Lower lobe of right lung (tissue), 2 donors: ENCODE results near the gene GRIP2. TPM values are rescaled to one million over a fixed set of nuclear protein-coding genes. Genes with fewer than 3 reads are reported as not detected.
A peak's percentile ranks its signal among the peaks of the same experiment; 100 is the strongest.

Experiments used
- ATAC-seq, 2 donors: fragments of 200-7000 bp; cut with Tn5 transposase; one replicate each; pipeline ENCODE4 v1.9.1; 2020 to 2022; ENCODE audit warnings: mild to moderate bottlenecking in 2 of 2, moderate library complexity in 2 of 2
- DNase-seq: peaks from one replicate; pipeline ENCODE4 v3.0.0-alpha.2; 2020
- H3K27ac ChIP-seq: fragments of 200-600 bp; one replicate; pipeline ENCODE4 v1.8.0; 2022
- H3K27me3 ChIP-seq: fragments of 200-600 bp; one replicate; pipeline ENCODE4 v1.8.0; 2022; ENCODE audit warnings: low read depth
- H3K36me3 ChIP-seq: fragments of 200-600 bp; one replicate; pipeline ENCODE4 v1.8.0; 2022; ENCODE audit warnings: mild to moderate bottlenecking
- H3K4me1 ChIP-seq: fragments of 200-600 bp; one replicate; pipeline ENCODE4 v1.8.0; 2022
- H3K4me3 ChIP-seq: fragments of 200-600 bp; one replicate; pipeline ENCODE4 v1.8.0; 2022; ENCODE audit warnings: mild to moderate bottlenecking
- H3K9me3 ChIP-seq: fragments of 200-600 bp; one replicate; pipeline ENCODE4 v1.8.0; 2022
- CTCF ChIP-seq: fragments of 200-600 bp; IDR thresholded peaks from one replicate; pipeline ENCODE4 v1.8.0; 2022; ENCODE audit warnings: antibody characterized with exemption, mild to moderate bottlenecking
- intact Hi-C: fragments of 100-400 bp; cut with DNase I; formaldehyde crosslinking; loops from one replicate; pipeline ENCODE4 v1.11.0; 2022
- total RNA-seq: library from RNA; stranded (reverse); fragmentation: NEBNext Ultra II Directional; extraction: Animal tissue kit (Norgen Biotek cat#: 25700); gene quantifications from one replicate; pipeline ENCODE4 v1.2.1, GENCODE V29; 2021
- donor health status: DM: no; HTN: yes; CAD: no; lungs with severe emphysema.

GRIP2 gene
- total RNA-seq, 1 donor from 2014 or later, result 1.1 TPM

- H3K9me3 ChIP-seq, result no peaks in the 10 kb centered on the region
- no peak overlapping the region for H3K27ac ChIP-seq
- H3K36me3 ChIP-seq, result no peaks in the 10 kb centered on the region
- no peak overlapping the region for H3K4me3 ChIP-seq
- peak; percentile 96 for TF ChIP-seq CTCF
- peak; percentile 77 for DNase-seq
- ATAC-seq, result peak; percentile 66 to 72
- no peaks in the 10 kb centered on the region for H3K27me3 ChIP-seq
- H3K4me1 ChIP-seq, result no peaks in the 10 kb centered on the region
- intact Hi-C loops, result no loop called here
Measured at GRCh38 chr3:14508966-14509795, 31.0 kb downstream of the GRIP2 start.

GRCh38 chr3:14508505-14508819 is 31.7 kb downstream of the GRIP2 start:
- no peak for TF ChIP-seq CTCF
- intact Hi-C loops, result no loop called here
- DNase-seq, result no peak
- no peak for ATAC-seq
- H3K9me3 ChIP-seq, result no peaks in the 10 kb centered on the region
- no peaks in the 10 kb centered on the region for H3K36me3 ChIP-seq
- H3K4me3 ChIP-seq, result no peak overlapping the region
- H3K4me1 ChIP-seq, result no peaks in the 10 kb centered on the region
- no peak overlapping the region for H3K27ac ChIP-seq
- H3K27me3 ChIP-seq, result no peaks in the 10 kb centered on the region

GRCh38 chr3:14507757-14508504 is 32.2 kb downstream of the GRIP2 start:
- Histone ChIP-seq H3K9me3 (peaks cover 2% of the 10 kb centered on the region), H3K4me3 (no peak overlapping the region), H3K27me3 (no peaks in the 10 kb centered on the region), H3K36me3 (no peaks in the 10 kb centered on the region), H3K27ac (no peak overlapping the region), H3K4me1 (no peaks in the 10 kb centered on the region)
- DNase-seq (no peak), ATAC-seq (no peak)
- intact Hi-C loops, result no loop called here
- TF ChIP-seq CTCF, result no peak

- DNase-seq (no peak), ATAC-seq (no peak)
- H3K27me3 ChIP-seq, result no peaks in the 10 kb centered on the region
- H3K4me1 ChIP-seq, result no peaks in the 10 kb centered on the region
- TF ChIP-seq CTCF, result no peak
- H3K4me3 ChIP-seq, result no peak overlapping the region
- H3K9me3 ChIP-seq, result peaks cover 8% of the 10 kb centered on the region
- H3K27ac ChIP-seq, result no peak overlapping the region
- intact Hi-C loops, result no loop called here
- no peaks in the 10 kb centered on the region for H3K36me3 ChIP-seq
Measured at GRCh38 chr3:14507305-14507741, 32.8 kb downstream of the GRIP2 start.

- TF ChIP-seq CTCF, result no peak
- intact Hi-C loops, result no loop called here
- no peak for ATAC-seq
- no peak overlapping the region for H3K27ac ChIP-seq
- peaks cover 13% of the 10 kb centered on the region for H3K9me3 ChIP-seq
- no peaks in the 10 kb centered on the region for H3K36me3 ChIP-seq
- H3K4me1 ChIP-seq, result no peaks in the 10 kb centered on the region
- DNase-seq, result no peak
- H3K4me3 ChIP-seq, result no peak overlapping the region
- no peaks in the 10 kb centered on the region for H3K27me3 ChIP-seq
Measured at GRCh38 chr3:14506626-14507304, 33.4 kb downstream of the GRIP2 start.
